ENCODE data around the gene DLG1. TPM values are rescaled to one million over a fixed set of nuclear protein-coding genes. Genes with fewer than 3 reads are reported as not detected.
A peak's percentile ranks its signal among the peaks of the same experiment; 100 is the strongest.

DLG1 gene
- total and polyA plus RNA-seq, 9 of the 15 experiments (the other 6 are each of a cell fraction or from before 2014, with no cell fraction given) = 9.4 to 63.5 (median 43.6) TPM

- TF ChIP-seq RREB1 (CRISPR knock-in tag; IDR thresholded peaks at IDR 0.05) (no peak), MBD2 (IDR thresholded peaks at IDR 0.05; ENCODE audit: borderline replicate concordance, low read depth) (no peak), NCOA1 (IDR thresholded peaks at IDR 0.05; ENCODE audit: low read depth) (peak; percentile 68; the same call in 1 of the 2 replicates), REST (IDR thresholded peaks at IDR 0.05; ENCODE audit: borderline replicate concordance) (peak; percentile 63), REST (CRISPR knock-in tag; IDR thresholded peaks at IDR 0.05; ENCODE audit: low read depth) (0 out of 2 replicates have a peak, but pooled peaks have one; percentile 9), RBM25 (IDR thresholded peaks at IDR 0.05; ENCODE audit: low read depth, low read length, severe bottlenecking) (no peak), MCM3 (IDR thresholded peaks at IDR 0.05) (no peak), NONO (IDR thresholded peaks at IDR 0.05; ENCODE audit: low read depth in 2 of 2, low read length in 1 of 2) (no peak), MAFK (IDR thresholded peaks at IDR 0.05; ENCODE audit: low read length) (peak; percentile 58; the same call in 1 of the 2 replicates), FUS (optimal IDR thresholded peaks at IDR 0.05; ENCODE audit: low read depth, low read length) (no peak)
Observed at GRCh38 chr3:197031315-197032285, 266.8 kb downstream of the DLG1 start (continued).
